Fibroblast of pulmonary artery (primary cell): ENCODE results near the gene COPB1.
A peak's percentile ranks its signal among the peaks of the same experiment; 100 is the strongest.
"Not testable (repeated sequence)": the region's sequence is repeated elsewhere in the genome, so short reads cannot be mapped to it uniquely, and the experiment has no call there.

ENCODE experiments used
- DNase-seq: peaks from one replicate; pipeline ENCODE4 v3.0.0-alpha.2; 2010; ENCODE audit warnings: low read depth
- H3K4me3 ChIP-seq: replicated peaks from 2 replicates; pipeline ENCODE4 v1.5.1; 2011; ENCODE audit warnings: low read depth, mild to moderate bottlenecking, control low read depth, low read length, moderate library complexity
- CTCF ChIP-seq: IDR thresholded peaks from 2 replicates; pipeline ENCODE4 v1.5.1; 2011; ENCODE audit warnings: mild to moderate bottlenecking, control low read depth, low read length, inconsistent platforms; ENCODE audit errors: missing control alignments

Gene COPB1

GRCh38 chr11:14541192-14541947 is 41.8 kb upstream of the COPB1 start:
- no peak overlapping the region for H3K4me3 ChIP-seq
- peak; percentile 61 for DNase-seq
- no peak for TF ChIP-seq CTCF

- no peak overlapping the region for H3K4me3 ChIP-seq
- DNase-seq: no peak
- TF ChIP-seq CTCF: no peak
Measured at GRCh38 chr11:14539982-14540421, 40.4 kb upstream of the COPB1 start.

DNA sequence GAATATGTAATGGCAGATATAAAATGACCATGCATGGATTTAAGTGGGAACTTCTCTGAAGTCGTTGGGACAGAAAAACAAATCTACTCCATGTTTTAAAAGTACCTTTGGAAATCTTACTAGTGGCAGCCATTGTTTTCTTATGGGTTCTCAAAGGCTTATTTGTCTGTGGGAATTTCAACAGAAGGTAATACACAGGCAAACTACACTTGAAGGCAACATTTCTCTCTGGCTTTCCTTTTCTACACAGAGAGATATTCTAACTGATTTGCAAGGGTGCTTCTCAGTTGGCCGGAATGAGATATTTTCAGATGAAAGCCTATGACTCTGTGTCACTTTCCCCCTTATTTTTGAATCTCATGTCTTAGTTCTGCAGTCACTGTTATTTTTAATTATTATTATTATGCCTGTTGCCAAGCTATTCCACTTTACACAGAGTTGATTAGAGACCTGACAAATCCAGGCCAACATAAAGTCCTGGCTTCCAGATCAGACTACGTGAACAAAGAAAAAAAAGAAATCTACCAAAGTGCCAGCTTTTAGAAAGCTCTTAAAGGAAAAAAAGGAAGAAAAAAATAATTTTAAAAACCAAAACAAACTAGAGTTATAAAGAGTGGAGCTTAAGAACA is 39.4 kb upstream of the COPB1 start:
- no peak for DNase-seq
- TF ChIP-seq CTCF: no peak
- H3K4me3 ChIP-seq: no peak overlapping the region

DNA sequence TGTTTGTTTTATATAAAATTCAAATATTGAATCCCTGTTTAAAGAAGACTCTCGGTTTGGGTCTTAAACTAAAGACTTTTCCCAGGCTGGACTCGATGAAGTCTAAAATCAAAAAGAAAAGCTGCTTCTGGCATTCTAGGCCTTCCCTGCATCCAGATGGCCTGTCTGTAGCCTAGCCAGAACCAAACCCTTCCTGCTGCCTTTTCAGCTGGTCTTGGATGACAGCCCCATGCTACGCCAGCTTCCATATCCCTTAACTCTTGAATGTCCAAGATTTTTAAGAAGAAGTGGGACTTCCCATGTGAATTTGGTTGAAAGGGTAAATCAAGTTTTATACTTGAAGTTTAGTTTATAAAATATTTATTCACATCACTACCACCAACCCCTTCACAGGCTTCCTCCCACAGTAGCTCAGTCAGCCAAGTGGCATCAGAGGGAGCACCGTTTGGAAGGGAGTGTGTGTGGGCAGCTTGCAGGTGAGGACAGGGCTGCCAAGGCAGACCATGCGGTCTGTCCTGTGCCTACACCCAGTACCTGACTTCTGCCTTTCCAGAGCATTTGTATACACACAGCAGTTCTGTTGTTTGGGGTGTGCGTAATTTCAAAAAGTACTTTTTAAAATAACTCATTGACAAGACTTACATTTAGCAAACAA is 38.8 kb upstream of the COPB1 start:
- no peak overlapping the region for H3K4me3 ChIP-seq
- DNase-seq: no peak
- no peak for TF ChIP-seq CTCF

- peak; percentile 87 for TF ChIP-seq CTCF
- peak; percentile 62 for DNase-seq
- H3K4me3 ChIP-seq: no peak overlapping the region
Measured at GRCh38 chr11:14537134-14537599, 37.6 kb upstream of the COPB1 start.

DNA sequence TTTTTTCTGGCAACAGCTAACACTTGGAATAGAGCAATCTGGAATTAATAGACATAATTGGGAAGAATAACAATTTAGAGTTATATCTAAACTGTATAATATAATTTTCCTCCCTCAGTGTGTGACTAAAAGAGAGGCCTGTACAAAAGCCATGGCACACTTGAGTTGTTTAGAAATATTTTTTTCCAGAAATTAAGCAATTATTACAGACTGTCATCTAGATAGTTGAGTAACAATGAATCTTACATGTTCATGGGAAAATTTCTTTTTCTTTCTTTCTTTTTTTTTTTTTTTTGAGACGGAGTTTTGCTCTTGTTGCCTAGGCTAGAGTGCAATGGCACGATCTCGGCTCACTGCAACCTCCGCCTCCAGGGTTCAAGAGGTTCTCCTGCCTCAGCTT is 35.6 kb upstream of the COPB1 start:
- not testable (repeated sequence) for H3K4me3 ChIP-seq, DNase-seq

DNA sequence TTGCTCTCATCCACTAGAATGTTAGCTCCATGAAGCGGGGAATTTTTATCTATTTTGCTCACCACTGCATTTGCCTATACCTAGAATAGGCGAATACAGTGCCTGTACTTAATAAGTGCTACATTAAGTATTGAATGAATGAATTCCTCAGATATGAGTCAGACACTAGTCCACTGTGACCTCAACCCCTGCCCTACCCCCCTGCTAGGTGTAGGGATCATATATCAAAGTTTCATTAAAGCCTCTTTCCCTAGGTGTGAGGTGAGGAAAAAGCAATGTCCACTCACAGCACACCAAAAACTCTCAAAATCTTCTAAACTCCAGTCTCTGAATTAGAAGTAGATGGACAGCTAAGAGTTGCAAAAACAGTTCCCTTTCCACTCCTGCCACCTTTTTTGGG is 30.3 kb upstream of the COPB1 start:
- no peak for TF ChIP-seq CTCF
- DNase-seq: no peak
- H3K4me3 ChIP-seq: no peak overlapping the region
